NCI-H446 treated with DMSO at 0.1 percent for 48 hours (cell line): ENCODE data around the gene GRID2IP.

Source experiments
- DNase-seq: peaks from one replicate; lab custom pipeline; 2025; lab: John Stamatoyannopoulos, UW

Gene GRID2IP

DNA sequence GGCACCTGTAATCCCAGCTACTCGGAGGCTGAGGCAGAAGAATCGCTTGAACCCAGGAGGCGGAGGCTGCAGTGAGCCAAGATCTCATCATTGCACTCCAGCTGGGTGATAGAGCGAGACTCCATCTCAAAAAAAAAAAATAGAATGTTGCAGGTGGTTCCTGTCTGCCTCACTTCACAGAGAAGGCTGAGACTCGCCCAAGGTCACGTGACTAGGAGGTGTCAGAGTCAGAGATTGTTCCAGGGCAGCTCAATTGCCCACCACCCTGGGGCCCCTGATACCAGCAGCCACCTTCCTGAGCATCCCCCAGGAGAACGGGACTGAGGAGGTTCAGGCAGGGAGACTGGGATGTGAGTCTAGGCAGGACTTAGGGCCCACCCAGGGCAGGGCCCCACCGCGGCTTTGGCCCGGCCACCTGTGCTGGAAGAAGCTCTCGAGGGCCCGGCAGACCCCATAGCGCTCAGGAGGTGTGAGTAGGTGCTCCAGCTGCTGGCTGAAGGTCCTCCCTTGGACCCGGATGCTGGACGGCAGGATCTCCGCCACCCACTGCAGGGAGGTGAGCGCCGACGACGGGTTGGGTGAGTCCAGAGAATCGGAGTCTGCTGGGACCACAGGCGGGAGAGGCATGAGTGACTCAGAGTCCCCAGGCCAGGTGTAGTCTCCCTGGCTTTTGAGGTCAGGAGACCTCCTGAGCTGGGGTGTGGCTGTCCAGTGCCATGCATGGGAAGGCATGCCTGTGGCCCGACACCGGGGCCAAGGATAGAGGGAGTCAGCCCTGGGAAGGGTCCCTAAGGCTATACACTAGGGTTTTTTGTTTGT lies 30.9 kb downstream of the GRID2IP start:
- DNase-seq: no peak

DNA sequence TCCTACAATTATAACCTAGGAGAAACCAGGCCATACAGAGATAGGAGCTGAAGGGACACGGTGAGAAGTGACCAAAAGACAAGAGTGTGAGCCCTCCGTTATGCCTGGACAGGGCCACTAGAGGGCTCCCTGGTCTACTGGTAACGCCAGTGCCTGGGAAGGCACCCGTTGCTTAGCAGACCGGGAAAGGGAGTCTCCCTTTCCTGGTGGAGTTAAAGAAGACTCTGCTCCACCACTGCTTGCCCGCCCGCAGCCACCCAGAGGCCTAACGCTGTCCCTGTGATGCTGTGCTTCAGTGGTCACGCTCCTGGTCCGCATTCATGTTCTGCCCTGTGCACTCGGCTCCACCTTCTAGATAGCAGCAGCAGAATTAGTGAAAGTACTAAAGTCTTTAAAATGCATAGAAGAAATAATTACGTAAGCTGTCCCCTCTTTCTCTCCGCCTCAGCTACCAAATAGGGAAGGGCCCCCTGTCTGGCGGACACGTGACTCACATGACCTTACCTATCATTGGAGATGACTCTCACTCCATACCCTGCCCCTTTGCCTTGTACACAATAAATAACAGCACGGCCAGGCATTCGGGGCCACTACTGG lies 34.8 kb downstream of the GRID2IP start:
- peak; percentile 54 for DNase-seq

DNA sequence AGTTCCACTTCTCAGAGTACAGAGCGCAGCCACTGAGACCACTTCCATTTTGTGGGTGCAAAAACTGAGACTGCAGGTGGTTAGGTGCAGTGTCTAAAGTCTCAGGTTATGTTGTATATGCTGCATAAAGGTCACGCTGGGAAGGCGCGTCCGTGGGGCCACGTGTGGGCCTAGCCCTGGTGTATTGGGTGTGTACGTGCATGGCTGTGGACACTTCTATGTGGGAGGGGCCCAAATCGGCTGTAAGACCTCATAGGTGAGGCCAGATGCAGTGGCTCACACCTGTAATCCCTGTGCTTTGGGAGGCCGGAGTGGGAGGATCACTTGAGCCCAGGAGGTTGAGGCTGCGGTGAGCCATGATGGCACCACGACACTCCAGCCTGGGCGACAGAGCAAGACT lies 37.7 kb downstream of the GRID2IP start:
- no peak for DNase-seq

DNA sequence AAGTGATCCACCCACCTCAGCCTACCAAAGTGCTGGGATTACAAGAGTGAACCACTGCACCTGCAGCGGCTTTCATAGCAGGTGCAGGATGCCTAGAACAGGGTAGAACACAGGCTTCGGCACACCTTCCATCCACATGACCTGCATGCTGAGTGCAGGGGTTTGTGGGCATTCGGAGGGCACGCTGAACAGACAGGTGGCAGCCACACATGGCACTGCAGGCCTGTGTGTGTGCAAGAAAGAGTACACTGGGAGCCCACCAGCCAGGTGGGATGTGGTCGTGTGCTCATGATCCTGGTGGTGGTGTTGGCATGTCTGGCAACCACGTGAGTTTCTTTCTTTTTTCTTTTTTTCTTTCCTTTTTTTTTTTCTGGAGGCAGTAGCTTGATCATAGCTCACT lies 38.4 kb downstream of the GRID2IP start:
- no peak for DNase-seq

DNA sequence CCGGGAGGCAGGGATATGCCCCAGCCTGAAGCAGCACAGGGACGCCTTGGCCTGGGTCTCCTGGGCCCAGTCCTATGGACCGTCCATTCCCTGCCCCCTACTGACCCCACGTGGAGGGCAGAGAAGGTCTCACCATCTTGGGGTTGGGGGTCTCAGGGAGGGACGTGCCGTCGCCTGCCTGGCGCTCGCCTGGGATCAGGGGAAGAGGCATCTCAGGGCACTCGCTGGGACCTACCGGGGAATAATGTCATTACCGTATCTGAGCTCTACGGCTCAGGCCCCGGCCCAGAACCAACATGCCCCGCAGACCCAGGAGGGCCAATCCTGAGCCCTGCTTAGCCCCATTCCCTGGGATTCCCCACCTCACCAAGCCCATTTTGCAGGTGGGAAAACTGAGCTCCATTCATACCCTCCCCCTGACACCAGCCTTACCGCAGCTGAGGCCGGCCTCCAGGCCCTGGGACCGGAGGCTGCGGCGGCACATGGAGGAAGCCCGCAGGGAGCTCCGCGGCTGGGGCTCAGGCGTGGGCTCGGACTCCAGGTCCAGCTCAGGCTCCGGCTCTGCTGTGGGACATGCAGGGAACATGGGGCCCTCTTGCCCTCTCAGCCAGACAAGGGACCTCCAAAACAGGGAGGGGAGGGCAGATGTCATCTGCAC lies 40.7 kb downstream of the GRID2IP start:
- DNase-seq: no peak

DNA sequence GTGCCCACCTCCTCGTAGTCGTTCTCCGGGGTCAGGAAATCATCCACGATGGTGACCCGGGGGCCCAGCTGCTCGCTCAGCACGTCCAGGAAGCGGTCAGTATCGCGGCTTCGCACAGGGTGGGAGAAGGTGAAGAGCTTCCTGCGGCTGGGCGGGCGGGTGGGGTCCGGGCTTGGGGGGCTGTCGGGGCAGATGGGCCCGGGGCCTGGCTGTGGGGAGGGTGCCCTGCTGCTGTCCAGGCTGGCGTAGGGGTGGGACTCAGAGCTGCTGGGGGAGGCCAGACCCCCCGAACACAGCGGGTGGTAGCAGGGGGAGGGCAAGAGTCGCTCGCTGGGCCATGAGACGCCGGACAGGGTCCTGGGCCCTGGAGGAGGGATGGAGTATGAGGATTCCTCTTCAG lies 42.3 kb downstream of the GRID2IP start:
- no peak for DNase-seq

DNA sequence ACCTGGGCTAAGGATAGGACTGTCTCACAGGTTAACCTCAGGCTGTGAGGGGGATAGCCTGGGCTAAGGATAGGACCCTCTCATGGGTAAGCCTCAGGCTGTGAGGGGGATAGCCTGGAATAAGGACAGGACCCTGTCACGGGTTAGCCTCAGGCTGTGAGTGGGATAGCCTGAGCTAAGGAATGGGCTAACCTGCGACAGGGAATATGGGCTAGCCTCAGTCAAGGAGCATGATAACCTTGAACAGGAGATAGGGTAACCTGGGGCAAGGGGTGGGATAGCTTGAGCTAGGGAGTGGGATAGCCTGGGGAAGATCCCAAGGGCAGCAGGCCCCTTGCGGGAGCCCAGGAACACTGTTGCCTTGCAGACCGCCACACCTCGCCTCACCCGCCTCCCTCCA lies 42.7 kb downstream of the GRID2IP start:
- DNase-seq: no peak

DNA sequence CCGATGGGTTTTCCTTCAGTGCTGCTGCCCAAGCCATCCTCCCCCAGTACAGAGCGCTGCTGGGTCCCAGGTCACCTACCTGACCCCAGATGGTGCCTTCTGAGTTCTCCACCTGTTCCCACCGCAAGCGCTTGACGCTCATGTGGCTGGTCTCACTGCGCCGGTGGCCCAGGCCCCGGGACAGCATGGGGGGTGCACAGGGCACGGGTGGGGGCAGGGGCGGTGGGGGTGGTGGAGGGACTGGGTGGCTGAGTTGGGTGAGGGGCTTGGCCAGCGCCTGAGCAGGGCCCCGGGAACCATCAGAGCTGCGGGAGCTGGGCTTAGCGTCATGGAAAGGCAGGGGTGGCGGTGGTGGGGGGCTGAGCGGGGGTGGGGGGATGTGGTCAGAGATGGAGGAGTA lies 43.4 kb downstream of the GRID2IP start:
- no peak for DNase-seq

DNA sequence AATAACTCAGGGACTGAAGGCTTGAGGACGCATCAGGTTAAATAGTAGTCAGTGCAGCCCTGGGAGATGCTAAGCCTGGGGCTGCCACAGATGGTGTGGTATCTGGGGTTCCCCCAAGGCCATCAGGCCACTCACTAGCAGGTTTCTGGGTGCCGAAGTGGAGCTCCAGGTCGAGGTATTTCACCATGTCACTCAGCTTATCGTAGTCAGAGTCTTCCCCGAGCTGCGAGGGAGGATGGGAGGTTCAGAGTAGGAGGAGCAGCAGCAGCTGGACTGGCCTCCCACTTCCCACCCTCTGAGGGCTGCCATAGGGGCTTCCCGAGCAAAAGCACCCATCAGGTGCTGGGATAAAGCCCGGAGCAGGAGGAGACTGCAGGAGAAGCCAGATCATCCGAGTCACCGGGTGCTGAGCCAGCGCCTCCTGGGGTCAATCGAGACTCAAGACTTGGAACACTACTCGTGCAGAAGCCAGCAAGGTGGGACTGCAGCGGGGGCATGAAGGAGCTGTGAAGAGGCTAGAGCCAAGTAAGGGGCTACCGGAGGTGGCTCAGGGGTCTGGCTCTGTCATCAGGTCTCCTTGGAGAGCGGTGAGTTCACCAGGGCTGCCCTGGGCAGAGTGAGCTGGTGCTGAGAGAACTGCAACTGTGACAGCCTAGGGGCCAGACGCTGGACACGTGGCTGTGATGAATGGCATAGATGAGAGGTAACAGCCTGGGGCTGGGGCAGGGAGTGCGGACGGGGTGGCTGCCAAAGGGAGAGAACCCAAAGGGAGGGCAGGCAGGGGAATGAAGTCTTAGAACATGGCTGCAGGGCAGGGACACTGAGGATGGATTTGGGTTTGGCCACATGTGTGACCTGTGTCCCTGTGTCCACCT lies 45.3 kb downstream of the GRID2IP start:
- DNase-seq: no peak

DNA sequence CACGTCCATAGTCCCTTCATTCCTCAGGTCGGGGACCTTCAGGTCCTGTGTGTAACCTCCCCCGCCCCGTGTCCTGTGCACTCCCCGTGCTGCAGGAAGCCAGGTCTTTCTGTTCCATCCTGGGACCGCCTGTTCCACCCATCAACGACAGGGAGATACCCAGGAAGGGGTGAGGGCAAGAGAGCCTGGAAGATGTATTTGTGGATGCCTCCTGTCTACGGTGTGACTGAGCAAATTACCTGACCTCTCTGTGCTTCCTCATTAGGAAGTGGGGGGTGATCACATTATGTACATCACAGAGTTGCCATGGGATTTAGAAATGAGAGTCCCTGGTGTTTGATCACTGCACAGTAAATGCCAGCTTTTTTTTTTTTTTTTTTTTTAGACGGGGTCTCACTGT lies 46.3 kb downstream of the GRID2IP start:
- no peak for DNase-seq

DNA sequence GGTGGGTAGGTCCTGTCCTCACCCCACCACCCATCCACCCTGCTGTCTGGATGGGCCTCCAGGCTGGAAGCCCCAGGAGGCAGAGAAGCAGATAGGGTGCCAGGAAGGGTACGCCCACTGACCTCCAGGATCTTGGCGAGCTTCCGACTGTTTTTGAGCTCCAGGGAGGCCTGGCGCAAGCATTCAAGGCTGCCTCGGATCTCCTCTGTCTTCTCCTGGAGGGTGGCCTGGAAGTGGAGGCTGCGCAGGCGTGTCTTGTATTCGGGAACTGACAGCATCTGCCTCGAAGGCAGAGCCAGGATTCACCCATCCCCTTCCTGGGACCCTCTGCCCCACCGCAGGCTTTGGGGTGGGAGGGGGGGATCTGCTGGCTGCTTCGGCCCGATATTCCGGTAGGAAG lies 48.4 kb downstream of the GRID2IP start:
- DNase-seq: no peak

DNA sequence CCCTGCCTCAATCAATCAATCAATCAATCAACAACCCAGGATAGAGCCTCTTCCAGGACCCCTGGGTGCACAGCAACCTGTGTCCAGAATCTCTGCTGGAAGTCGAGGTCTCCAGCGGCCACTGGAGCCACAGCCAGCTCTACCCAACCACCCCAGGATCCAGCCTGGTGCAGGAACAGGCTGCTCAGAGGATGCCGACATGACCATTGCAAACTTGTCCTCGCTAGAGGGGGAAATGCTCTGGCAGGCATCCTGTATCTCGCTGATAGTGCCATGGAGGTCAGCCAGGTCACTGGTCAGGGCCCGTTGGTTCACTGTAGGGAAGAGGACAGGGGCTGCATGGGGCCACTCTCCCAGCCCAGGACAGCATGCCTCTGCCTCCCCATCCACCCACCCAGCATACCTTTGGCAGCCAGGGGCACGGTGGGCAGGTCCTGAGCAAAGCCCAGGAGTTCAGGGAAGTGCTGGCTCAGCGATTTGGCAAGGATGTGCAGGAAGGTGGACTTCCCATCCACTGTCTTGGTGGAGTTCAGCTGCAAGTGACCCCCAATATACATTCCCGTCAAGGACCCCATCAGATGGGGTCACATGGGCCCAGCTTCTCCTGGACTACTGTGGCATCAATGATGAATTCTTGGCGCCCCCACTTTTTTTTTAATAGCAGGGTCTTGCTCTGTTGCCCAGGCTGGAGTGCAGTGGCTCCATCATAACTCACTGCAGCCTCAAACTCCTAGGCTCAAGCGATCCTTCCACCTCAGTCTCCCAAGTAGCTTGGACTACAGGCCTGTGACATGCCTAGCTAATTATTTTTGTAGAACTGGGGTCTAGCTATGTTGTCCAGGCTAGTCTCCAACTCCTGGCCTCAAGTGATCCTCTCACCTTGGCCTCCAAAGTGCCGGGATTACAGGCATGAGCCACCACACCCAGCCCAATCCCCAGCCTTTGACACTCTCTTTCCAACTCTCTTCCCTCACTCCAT lies 49.4 kb downstream of the GRID2IP start:
- DNase-seq: no peak

DNA sequence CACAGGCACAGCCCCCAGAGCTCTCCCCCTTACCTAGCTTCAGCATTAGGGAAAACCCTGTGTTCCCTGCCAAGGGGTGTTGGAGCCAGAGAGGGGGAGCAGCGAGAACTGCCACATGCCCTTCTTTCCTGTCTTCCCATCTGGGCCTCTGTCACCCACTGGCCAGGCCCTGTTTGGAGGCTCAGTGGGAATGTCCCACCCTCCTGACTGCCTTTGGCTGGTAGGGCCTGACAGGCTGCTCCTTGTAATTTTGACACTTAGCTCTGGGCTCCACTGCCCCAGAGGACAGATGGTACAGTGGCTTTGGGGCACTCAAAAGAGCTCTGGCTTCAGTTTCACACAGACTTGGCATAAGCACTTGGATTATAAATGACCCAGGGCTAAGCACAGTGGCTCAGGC lies 50.6 kb downstream of the GRID2IP start:
- no peak for DNase-seq

DNA sequence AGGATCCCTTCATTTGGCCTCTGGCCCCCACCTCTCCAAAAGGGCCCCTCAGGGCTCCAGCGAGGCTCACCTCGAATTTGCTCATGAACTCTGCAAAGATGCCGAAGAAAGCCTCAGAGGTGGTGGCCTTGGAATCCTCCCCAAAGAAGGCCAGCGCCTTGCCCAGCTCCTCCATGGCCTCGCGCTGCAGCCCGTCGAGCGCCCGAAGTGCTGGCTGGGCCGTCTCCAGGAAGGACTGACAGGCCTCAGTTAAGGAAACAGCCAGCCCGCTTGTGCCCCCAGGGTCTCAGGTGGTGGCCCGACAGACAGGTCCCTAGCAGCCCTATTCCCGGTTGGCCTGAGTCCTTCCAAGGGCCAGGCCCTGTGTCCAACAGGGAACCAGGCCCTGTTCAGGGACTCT lies 53.3 kb downstream of the GRID2IP start:
- DNase-seq: no peak

DNA sequence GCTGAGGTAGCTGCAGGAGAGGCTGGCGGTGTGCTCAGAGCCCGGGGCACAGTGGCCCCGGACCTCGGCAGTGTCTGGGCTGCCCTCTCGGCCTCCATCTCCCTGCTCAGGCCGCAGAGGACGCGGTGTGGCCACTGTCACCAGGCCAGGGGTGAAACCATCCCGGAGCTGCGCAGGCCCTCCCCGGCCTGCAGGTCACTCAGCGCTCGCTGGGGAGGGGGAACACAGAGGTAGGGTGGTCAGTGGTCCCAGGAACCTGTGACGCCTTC lies 53.7 kb downstream of the GRID2IP start:
- no peak for DNase-seq

DNA sequence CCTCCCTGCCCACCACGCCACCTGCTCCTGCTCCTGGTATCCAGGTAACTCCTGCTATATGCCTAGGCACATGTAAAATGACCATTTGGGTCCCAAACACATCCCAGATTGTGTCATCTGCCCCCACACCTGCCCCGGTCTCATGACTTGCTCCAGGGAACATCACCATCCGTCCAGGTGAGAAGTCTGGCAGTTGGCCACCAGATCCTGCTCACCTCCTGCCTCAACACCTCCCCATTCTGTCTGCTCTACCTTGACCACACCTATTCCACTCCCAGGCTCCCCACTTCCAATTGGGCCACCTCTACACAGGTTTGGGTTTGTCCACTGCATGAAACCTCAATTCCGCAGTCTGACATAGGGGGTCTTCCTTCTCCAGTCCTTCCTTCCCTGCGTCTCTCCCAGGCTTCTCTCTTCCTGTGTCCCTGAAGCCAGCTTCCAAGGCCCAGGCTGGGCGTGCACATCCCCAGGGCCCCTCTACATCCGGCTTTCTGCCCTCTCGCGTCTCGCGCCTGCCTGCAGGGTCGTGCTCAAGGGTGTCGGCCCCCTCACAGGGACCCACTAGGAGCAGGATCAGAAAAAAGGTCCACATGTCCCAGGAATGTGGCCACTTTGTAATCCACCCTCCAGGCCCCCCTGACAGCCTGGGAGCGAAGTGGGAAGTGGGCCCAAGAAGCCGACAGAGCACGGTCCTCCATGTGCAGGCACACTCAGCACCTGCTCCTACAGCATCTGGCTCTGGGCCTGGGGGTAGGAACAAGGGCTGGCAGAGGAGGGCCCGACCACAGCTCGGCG lies 54.2 kb downstream of the GRID2IP start:
- no peak for DNase-seq

DNA sequence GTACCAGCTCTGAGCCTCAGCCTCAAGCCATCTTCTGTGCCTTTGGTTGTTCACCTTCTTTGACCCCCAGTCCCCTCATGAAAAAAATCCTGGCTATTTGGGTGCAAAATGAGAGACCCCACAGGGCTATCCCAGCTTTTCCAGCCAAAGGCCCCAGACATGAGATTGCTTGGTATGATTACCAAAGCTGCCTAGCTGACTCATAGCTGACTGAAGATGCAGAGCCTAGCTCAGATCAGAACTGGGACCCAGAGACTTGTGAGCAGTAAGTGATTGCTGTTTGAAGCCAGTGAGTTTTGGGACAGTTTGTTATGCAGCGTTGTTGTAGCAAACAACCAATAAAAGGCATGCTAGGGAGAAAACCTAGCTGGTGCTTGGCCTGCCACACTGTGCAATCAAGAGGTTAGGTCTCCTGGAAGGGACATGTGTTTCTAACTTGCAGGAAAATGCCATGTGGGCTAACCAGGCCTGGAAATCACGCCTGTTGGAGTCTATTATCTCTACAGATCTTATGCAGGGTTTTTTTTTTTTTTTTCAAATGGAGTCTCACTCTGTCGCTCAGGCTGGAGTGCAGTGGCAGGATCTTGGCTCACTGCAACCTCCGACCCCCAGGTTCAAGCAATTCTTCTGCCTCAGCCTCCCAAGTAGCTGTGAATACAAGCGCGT lies 55.5 kb downstream of the GRID2IP start:
- DNase-seq: no peak

DNA sequence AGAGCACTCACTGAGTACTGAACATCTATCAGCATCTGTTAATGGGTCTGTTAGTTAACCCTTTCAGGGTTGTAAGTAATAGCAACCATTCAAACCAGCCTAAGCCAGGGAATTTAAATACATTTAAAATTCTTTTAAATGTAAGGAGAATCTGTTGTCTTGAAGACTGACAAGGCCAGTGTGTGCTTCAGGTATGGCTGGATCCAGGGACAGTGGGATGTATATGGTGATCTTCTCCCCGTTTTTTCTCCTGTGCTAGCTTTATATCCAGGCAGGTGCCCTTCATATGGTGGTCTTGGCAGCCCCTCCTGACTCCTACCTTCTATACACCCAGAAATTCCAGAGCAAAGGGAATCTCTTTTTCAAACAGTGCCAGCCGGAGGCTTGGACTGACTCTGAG lies 56.9 kb downstream of the GRID2IP start:
- DNase-seq: no peak

DNA sequence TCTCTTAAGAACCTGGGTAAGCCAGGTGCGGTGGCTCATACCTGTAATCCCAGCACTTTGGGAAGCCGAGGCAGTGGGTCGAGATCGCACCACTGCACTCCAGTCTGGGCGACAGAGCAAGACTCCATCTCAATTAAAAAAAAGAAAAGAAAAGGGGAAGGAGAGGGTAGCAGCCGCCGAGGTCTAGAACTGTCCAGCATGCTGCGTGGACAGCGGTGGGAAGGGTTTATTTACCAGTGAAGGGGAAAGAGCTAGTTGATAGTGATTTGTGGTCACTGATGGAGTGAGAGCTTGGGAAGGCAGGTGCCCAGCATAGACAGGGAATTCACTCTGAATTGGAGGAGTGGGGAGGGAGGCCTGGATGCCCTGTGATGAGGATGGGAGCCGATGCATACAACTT lies 60.1 kb downstream of the GRID2IP start:
- DNase-seq: no peak

DNA sequence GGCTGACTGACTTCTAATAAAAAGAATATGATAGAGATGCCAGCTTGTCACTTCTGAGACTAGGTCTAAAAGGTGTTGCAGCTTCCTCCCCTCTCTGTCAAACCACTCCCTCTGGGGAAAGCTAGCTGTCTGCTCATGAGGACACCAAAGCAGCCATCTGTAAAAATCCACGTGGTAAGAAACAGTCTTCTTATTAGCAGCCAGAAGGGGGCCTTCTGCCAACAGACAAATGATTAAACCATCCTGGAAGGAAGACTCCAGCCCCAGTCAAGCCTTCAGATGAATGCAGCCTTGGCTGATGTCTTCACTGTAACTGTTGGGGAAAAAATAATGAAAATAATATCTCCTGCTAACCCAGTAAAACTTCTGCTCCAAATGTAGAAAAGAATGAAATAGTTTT lies 61.6 kb downstream of the GRID2IP start:
- DNase-seq: no peak
